Stimulated activated CD4-positive, alpha-beta T cell treated with anti-CD3 and anti-CD28 coated beads, Interleukin-12 subunit alpha, Interleukin-12 subunit beta, amount 100 ng/mL, for 4 hours (primary cell): Measurements from ENCODE around the gene ENTREP1.
"Not testable (repeated sequence)": the region's sequence is repeated elsewhere in the genome, so short reads cannot be mapped to it uniquely, and the experiment has no call there.

Experiments
- DNase-seq: peaks from one replicate; pipeline ENCODE4 v3.0.0-alpha.2; 2020

ENTREP1 gene

DNA sequence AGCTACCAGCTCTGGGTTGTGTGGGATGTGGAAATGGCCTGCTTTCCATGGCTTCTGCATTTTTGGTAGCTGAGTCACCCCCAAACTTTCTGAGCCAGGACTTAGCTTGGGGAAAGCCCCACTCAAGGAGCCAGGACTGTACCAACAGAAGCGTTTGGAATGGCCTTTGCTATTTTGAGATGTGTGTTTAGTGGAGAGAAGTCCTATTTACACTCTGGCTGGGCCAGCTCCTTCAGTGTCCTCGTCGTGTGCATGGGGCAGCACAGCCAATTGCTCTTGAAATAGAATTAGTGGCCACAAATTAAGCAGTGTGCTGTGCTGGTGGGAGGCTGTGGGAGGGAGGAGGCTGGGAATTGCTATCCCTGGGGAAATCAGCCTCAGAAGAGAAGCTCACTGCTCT lies 51.6 kb downstream of the ENTREP1 start:
- no peak for DNase-seq

DNA sequence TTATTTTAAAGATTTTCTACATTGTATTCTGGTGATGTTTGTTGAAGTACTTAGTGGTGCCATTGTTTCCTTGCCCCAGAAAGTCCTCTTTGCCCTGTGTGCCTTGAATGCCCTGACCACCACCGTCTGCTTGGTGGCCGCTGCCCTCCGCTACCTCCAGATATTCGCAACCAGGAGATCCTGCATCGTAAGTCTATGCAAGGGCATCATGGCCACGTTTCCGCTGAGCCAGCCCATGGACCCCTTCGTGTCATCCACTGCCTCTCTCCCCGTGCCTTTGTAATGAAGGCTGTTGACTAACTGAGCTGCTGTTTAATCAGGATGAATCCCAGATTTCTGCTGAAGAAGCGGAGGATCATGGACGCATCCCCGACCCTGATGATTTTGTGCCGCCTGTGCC lies 52.3 kb downstream of the ENTREP1 start:
- no peak for DNase-seq

DNA sequence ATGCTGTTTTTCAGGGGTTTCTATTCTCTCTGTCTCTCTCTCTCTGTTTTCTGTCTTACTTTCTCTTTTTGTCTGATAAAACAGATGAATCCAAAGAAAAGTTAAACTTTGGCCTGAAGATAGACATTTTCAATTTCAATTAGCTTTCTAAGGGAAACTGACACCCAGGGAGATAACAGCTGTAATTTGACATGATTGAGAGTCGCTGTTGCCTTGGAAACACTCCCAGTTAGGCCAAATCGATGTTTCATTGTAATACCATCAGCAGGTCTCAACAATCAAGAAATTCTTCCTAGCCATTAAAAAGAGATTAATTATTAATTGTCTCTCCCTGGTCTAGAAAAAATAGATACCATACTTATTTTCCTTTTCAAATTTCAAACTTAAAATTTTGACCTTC lies 53.0 kb downstream of the ENTREP1 start:
- no peak for DNase-seq

DNA sequence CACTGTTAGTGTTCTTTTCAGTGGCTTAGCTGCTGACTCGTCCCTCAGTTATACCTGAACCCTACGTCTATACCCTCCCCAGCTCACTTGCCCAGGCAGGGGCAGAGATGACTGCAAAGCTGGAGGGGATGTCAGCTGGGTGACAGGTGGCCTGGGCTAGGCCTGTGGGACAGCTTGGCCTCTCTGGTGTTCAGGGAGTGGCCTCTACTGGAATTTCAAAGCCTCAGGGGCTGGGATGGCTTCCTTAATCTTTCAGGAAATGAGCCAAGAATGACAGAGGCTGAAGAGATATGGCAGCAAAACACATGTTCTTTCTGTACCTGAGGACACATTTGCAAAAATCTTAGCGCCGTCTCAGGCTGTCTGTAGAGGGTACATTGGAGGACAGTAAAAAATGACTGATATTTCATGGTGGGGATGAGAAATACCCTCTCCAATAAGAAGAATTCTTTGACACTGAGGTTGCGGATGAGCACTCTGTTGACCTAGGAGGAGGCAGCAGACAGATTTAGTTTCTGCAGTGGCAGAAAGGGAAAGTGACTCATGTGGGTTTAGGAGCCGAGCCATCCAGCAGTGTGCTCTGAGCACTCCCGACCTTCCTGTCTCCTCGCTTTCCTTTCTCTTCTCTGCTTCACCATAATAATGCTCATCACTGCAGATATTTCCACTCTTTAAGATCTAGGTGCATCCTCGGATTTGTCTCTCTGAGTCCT lies 54.4 kb downstream of the ENTREP1 start:
- no peak for DNase-seq

DNA sequence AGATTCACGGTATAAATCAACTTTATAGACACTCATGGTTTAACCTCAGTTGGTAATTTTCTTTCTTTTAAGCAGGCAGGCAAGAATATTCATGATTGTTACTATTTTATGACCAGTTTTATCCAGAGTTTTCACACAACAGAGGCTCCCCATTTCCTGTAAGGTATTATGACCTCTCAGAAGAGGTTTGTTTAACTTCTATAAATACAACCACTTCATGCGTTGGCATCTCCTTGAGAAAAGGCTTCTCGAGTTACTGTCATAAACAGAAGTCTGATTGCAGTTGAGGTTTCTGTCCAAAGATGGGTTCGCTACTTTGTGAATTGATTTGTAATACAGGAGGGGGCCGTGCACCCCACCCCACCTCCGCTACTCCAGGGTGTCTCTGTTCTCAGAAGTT lies 55.3 kb downstream of the ENTREP1 start:
- DNase-seq = no peak

DNA sequence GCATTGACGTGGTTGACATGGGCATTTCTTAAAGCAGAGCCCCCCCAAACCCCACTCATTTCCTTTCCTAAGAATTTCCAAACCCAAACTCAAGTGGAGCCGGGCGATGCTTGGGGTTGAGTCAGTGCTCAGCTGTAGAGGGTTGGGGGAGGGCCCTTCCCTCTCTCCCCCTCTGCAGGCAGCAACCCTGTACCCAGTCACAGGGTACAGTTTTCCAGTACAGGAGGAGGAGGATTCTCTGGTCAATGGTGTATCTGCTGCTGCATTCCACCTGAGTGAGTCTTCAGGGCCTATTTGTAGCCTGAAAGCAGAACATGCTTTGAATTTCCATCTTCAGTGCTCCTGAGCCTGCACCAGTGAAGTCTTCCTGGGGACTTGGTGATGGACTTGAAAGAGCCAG lies 55.8 kb downstream of the ENTREP1 start:
- no peak for DNase-seq

- no peak for DNase-seq
These were observed 57.1 kb downstream of the ENTREP1 start for GRCh38 chr9:69382135-69382534.

DNA sequence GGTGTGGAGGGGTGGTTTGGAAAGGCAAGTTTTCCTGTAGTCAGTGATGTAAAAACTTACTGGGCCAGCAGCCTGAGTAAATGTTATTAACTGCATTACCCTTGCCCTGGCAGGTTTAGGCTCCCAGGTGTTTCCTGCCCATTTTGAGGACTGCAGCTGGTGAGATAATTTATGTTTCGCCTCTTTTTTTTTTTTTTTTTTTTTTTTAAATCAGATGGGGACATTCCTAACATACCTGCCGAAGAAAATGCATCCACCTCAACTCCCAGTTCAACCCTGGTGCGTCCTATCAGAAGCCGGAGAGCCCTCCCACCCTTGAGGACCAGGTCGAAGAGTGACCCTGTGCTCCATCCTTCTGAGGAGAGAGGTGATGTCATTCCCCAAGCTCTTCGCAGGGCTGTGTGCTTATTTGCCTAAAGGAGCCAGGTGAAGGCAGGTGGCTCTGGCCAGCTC lies 60.6 kb downstream of the ENTREP1 start:
- no peak for DNase-seq

DNA sequence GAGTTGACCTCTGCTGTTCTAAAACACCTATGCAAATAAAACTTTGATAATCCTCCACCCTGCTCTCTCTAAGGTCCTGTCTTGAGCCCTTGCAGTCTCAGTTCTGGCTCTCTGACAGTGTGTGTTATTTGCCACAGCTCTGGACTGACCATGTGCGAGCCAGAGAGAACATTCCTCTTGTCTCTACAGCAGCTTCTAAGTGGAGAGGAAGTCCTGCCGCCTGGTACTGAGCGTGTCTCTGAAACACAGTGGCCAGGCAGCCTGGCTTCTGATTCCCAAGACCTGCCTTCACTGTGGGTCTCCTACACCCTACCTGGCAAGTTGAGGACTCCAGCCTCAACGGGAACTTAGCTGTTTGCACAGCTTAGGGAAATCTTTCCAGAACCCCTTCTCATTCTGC lies 61.6 kb downstream of the ENTREP1 start:
- DNase-seq = no peak

- no peak for DNase-seq
These were observed 63.6 kb downstream of the ENTREP1 start for GRCh38 chr9:69388596-69388995.

DNA sequence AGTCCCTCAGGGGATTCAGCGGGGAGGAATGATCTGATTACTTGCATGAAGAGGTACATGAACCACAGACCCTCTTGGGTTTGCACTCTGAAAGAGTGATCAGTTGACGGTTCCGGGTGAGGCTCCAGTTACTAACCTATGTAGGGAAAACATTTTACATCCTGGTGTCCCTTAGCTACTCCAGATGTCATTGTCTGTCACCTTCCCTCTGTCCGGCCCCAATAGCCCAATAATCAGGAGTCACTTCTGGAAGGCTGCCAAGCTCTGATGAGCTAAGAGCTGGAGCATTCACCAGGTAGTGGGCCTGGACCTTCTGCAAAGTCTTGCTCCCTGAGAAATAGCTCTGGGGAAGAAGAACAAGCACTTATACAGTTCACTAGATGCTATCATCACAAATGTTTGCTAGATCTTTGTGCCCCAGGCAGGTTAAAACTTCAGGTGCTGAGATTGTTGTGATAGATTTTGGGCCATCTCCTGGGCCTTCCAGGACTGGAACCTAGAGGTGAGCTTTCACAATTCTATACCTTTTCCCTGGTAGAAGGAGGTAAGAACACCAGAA lies 64.5 kb downstream of the ENTREP1 start:
- no peak for DNase-seq

DNA sequence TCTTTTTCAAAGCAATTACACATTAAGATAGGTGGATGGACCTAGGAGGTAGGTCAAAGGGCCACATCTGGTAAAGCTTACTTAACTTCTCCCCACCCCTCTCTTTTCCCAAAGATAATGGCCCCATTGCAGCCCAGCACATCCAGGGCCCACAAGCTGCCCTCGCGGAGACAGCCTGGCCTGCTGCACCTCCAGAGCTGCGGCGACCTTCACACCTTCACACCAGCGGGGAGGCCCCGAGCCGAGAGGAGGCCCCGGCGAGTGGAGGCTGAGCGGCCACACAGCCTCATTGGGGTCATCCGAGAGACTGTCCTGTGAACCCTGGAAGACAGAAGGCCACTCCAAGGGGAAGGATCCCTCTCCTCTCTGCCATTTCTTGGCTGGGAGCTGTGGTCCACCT lies 66.5 kb downstream of the ENTREP1 start:
- no peak for DNase-seq

- DNase-seq = no peak
These were observed 66.9 kb downstream of the ENTREP1 start for GRCh38 chr9:69391946-69392345.

DNA sequence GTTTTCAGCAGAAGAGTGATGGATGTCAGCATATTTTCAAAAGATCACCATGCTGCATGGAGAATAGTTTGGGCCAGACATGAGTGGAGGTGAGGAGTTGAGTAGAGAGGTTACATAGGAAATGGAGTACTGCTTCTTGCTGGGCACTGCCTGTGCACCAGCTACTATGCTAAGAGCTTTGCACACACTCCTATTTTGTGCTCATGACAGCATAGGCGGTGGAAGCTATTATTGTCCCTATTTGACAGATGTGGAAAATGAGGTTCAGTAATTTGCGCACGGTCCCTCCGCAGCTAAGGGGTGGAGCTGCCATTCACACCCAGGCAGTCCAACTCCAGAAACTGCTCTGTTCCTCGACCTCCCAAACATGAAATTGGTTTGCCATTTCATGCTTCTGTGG lies 67.8 kb downstream of the ENTREP1 start:
- no peak for DNase-seq

DNA sequence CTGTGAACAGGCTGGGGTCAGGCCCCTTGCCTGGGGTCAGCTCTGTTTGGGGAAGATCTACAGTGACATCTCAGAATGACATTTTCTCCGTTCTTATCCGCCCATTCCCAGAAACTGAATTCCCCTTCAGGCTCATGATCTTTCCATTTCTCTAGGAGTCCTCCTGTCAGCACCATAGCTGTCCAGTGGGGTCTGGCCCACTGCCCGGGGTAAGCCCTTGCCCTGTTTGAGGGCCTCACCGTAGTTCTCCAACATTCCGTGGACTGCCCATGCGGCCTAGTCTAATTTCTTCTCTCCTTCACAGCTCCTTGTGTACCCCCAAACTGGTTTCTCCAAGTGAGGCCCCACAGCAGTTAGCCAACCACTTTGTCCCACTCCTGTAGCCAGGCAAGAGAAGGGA lies 68.4 kb downstream of the ENTREP1 start:
- DNase-seq = no peak

DNA sequence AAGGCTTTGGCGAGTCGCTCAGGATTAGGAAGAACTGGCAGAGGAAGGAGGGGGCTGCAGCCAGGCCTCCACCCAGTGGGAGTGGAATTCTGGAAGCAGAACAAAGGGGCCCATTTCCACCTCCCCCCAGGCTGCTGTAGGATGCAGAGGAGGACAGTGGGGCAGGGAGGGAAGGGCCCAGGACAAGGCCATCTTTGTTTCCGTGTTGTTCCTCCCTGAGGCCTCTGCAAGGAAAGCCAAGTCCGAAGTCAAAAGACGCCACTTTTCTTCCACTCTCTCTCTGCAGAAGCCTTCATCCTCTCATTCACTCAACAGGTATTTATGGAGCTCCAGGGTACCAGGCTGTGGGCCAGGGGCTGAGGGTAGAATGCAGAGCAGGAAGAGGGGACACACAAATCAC lies 70.7 kb downstream of the ENTREP1 start:
- DNase-seq = no peak

- no peak for DNase-seq
These were observed 71.7 kb downstream of the ENTREP1 start for GRCh38 chr9:69396759-69397158.

GRCh38 chr9:69397384-69398214 lies 72.6 kb downstream of the ENTREP1 start:
- DNase-seq = no peak

- DNase-seq = no peak
These were observed 75.5 kb downstream of the ENTREP1 start for GRCh38 chr9:69400470-69400869.

DNA sequence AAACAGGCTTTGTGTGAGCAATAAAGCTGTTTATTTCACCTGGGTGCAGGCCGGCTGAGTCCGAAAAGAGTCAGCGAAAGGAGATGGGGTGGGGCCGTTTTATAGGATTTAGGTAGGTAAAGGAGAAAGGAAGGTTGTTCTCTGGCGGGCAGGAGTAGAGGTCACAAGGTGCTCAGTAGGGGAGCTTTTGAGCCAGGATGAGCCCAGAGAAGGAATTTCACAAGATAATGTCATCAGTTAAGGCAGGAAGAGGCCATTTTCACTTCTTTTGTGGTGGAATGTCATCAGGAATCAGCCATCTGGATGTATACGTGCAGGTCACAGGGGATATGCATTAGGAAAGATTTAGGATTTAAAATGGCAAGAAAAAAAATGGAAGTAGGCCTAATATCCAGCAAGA lies 84.9 kb downstream of the ENTREP1 start:
- not testable (repeated sequence) for DNase-seq

GRCh38 chr9:69411246-69411645 lies 86.2 kb downstream of the ENTREP1 start:
- DNase-seq = no peak

- DNase-seq = no peak
These were observed 87.1 kb downstream of the ENTREP1 start for GRCh38 chr9:69411931-69412740.

- no peak for DNase-seq
These were observed 87.7 kb downstream of the ENTREP1 start for GRCh38 chr9:69412741-69413150.
